KOPT-K1 (cell line): ENCODE data around the gene UFSP1.
A peak's percentile ranks its signal among the peaks of the same experiment; 100 is the strongest.

Experiments used
- H3K27ac ChIP-seq: fragments of 200-600 bp; sonication (generic); 2 replicates; pipeline ENCODE4 v1.5.1; 2016; ENCODE audit warnings: antibody characterized with exemption, mild to moderate bottlenecking, low read depth, low read length; ENCODE audit not compliant: poor library complexity, severe bottlenecking
- H3K36me3 ChIP-seq: fragments of 200-600 bp; sonication (generic); 2 replicates; pipeline ENCODE4 v1.5.1; 2017; ENCODE audit warnings: antibody characterized with exemption, mild to moderate bottlenecking, low read length, moderate library complexity; ENCODE audit not compliant: insufficient read depth
- H3K9me3 ChIP-seq: fragments of 200-600 bp; sonication (generic); 2 replicates; pipeline ENCODE4 v1.5.1; 2017; ENCODE audit warnings: antibody characterized with exemption, low read length, mild to moderate bottlenecking; ENCODE audit not compliant: insufficient read depth, poor library complexity, severe bottlenecking

The UFSP1 gene

GRCh38 chr7:100890653-100891567, 1.4 kb upstream of the UFSP1 start:
- Histone ChIP-seq H3K27ac (no peak overlapping the region), H3K36me3 (peaks cover 30% of the 10 kb centered on the region), H3K9me3 (no peaks in the 10 kb centered on the region)

GRCh38 chr7:100888291-100888987, 1.1 kb downstream of the UFSP1 start:
- H3K36me3 ChIP-seq = peaks cover 55% of the 10 kb centered on the region
- H3K27ac ChIP-seq = peak overlapping the region; percentile 66
- no peaks in the 10 kb centered on the region for H3K9me3 ChIP-seq

- H3K27ac ChIP-seq = peak overlapping the region; percentile 33
- no peaks in the 10 kb centered on the region for H3K9me3 ChIP-seq
- peaks cover 62% of the 10 kb centered on the region for H3K36me3 ChIP-seq
These were observed 1.8 kb downstream of the UFSP1 start for GRCh38 chr7:100887516-100888290.

- peak overlapping the region; percentile 33 for H3K27ac ChIP-seq
- H3K9me3 ChIP-seq = no peaks in the 10 kb centered on the region
- peaks cover 69% of the 10 kb centered on the region for H3K36me3 ChIP-seq
These were observed 2.5 kb downstream of the UFSP1 start for GRCh38 chr7:100886936-100887515.

GRCh38 chr7:100886142-100886935, 3.2 kb downstream of the UFSP1 start:
- Histone ChIP-seq H3K36me3 (peaks cover 76% of the 10 kb centered on the region), H3K9me3 (no peaks in the 10 kb centered on the region), H3K27ac (no peak overlapping the region)

- H3K36me3 ChIP-seq = peaks cover 83% of the 10 kb centered on the region
- H3K9me3 ChIP-seq = no peaks in the 10 kb centered on the region
- H3K27ac ChIP-seq = no peak overlapping the region
These were observed 3.9 kb downstream of the UFSP1 start for GRCh38 chr7:100885440-100886141.

- no peak overlapping the region for H3K27ac ChIP-seq
- peaks cover 90% of the 10 kb centered on the region for H3K36me3 ChIP-seq
- H3K9me3 ChIP-seq = no peaks in the 10 kb centered on the region
These were observed 4.6 kb downstream of the UFSP1 start for GRCh38 chr7:100884736-100885439.

GRCh38 chr7:100882785-100883526, 6.6 kb downstream of the UFSP1 start:
- H3K36me3 ChIP-seq = peaks cover 100% of the 10 kb centered on the region
- H3K27ac ChIP-seq = peak overlapping the region; percentile 22

GRCh38 chr7:100882201-100882600, 7.3 kb downstream of the UFSP1 start:
- Histone ChIP-seq H3K9me3 (no peaks in the 10 kb centered on the region), H3K27ac (no peak overlapping the region), H3K36me3 (peaks cover 100% of the 10 kb centered on the region)

More at GRCh38 chr7:100882785-100883526, 6.6 kb downstream of the UFSP1 start:
- no peaks in the 10 kb centered on the region for H3K9me3 ChIP-seq

GRCh38 chr7:100881136-100881535, 8.4 kb downstream of the UFSP1 start:
- H3K9me3 ChIP-seq = no peaks in the 10 kb centered on the region
- no peak overlapping the region for H3K27ac ChIP-seq
- peaks cover 100% of the 10 kb centered on the region for H3K36me3 ChIP-seq

- Histone ChIP-seq H3K9me3 (no peaks in the 10 kb centered on the region), H3K27ac (no peak overlapping the region), H3K36me3 (peaks cover 97% of the 10 kb centered on the region)
These were observed 8.9 kb downstream of the UFSP1 start for GRCh38 chr7:100880645-100881044.

- Histone ChIP-seq H3K9me3 (no peaks in the 10 kb centered on the region), H3K36me3 (peaks cover 88% of the 10 kb centered on the region), H3K27ac (no peak overlapping the region)
These were observed 9.7 kb downstream of the UFSP1 start for GRCh38 chr7:100879685-100880261.
